Memory B cell (primary cell): ENCODE results near the gene MSANTD2.

Source experiments
- ATAC-seq: fragments of 150-1000 bp; cut with Tn5 transposase; 2 replicates; pipeline ENCODE4 v1.10.0; 2021; ENCODE audit warnings: low read depth, mild to moderate bottlenecking, moderate library complexity
- DNase-seq, 2 donors: peaks; one replicate each; pipeline ENCODE4 v3.0.0; 2022; ENCODE audit warnings: low spot score in 2 of 2
- H3K27ac Mint-ChIP-seq: one replicate; pipeline ENCODE4 v1.8.0; 2022; ENCODE audit warnings: mild to moderate bottlenecking, moderate library complexity, mixed read lengths
- H3K27me3 Mint-ChIP-seq: one replicate; pipeline ENCODE4 v1.8.0; 2022; ENCODE audit warnings: mixed read lengths
- H3K36me3 Mint-ChIP-seq: one replicate; pipeline ENCODE4 v1.8.0; 2022; ENCODE audit warnings: mild to moderate bottlenecking, mixed read lengths
- H3K4me1 Mint-ChIP-seq: one replicate; pipeline ENCODE4 v1.8.0; 2022; ENCODE audit warnings: mixed read lengths
- H3K4me3 Mint-ChIP-seq: one replicate; pipeline ENCODE4 v1.8.0; 2022; ENCODE audit warnings: mild to moderate bottlenecking, moderate library complexity, mixed read lengths
- H3K9me3 Mint-ChIP-seq: one replicate; pipeline ENCODE4 v1.8.0; 2022; ENCODE audit warnings: mixed read lengths

MSANTD2 gene

GRCh38 chr11:124800226-124800929, at the start of gene MSANTD2:
Gene MSANTD2, minus strand, starts transcription at chr11:124800406. Its CDS starts 26 bp downstream, at chr11:124800380.
- Mint-ChIP-seq H3K27me3 (no peaks in the 10 kb centered on the region), H3K36me3 (peaks cover 8% of the 10 kb centered on the region)

GRCh38 chr11:124846070-124846673, 46.0 kb upstream of the MSANTD2 start:
- Mint-ChIP-seq H3K4me3 (no peak overlapping the region), H3K4me1 (no peaks in the 10 kb centered on the region), H3K27ac (no peak overlapping the region), H3K27me3 (peaks cover 46% of the 10 kb centered on the region), H3K36me3 (no peaks in the 10 kb centered on the region), H3K9me3 (no peaks in the 10 kb centered on the region)
- ATAC-seq (no peak), DNase-seq (no peak)

More at GRCh38 chr11:124800226-124800929, at the start of gene MSANTD2:
- Mint-ChIP-seq H3K4me3 (peak within 1 kb of the TSS; percentile 88), H3K27ac (peak within 1 kb of the TSS; percentile 87), H3K4me1 (peaks cover 11% of the 10 kb centered on the region), H3K9me3 (no peaks in the 10 kb centered on the region)
- ATAC-seq (peak; percentile 84), DNase-seq (peak; percentile 71 to 80)

- Mint-ChIP-seq H3K4me1 (peaks cover 3% of the 10 kb centered on the region), H3K36me3 (no peaks in the 10 kb centered on the region), H3K4me3 (no peak overlapping the region), H3K9me3 (no peaks in the 10 kb centered on the region), H3K27me3 (peaks cover 47% of the 10 kb centered on the region), H3K27ac (no peak overlapping the region)
- ATAC-seq (no peak), DNase-seq (no peak)
These were observed 44.5 kb upstream of the MSANTD2 start for GRCh38 chr11:124844664-124845079.

- ATAC-seq (no peak), DNase-seq (no peak)
- no peak overlapping the region for H3K27ac Mint-ChIP-seq
- H3K36me3 Mint-ChIP-seq: no peaks in the 10 kb centered on the region
- H3K4me1 Mint-ChIP-seq: peaks cover 3% of the 10 kb centered on the region
- peaks cover 48% of the 10 kb centered on the region for H3K27me3 Mint-ChIP-seq
- H3K4me3 Mint-ChIP-seq: no peak overlapping the region
- H3K9me3 Mint-ChIP-seq: no peaks in the 10 kb centered on the region
These were observed 43.4 kb upstream of the MSANTD2 start for GRCh38 chr11:124843616-124843910.

- ATAC-seq (no peak), DNase-seq (no peak)
- H3K4me3 Mint-ChIP-seq: no peak overlapping the region
- H3K9me3 Mint-ChIP-seq: no peaks in the 10 kb centered on the region
- H3K36me3 Mint-ChIP-seq: no peaks in the 10 kb centered on the region
- peaks cover 3% of the 10 kb centered on the region for H3K4me1 Mint-ChIP-seq
- peaks cover 44% of the 10 kb centered on the region for H3K27me3 Mint-ChIP-seq
- H3K27ac Mint-ChIP-seq: no peak overlapping the region
These were observed 42.1 kb upstream of the MSANTD2 start for GRCh38 chr11:124842305-124842704.

- no peaks in the 10 kb centered on the region for H3K9me3 Mint-ChIP-seq
- peaks cover 44% of the 10 kb centered on the region for H3K27me3 Mint-ChIP-seq
- DNase-seq (no peak), ATAC-seq (no peak)
- H3K4me3 Mint-ChIP-seq: no peak overlapping the region
- no peak overlapping the region for H3K27ac Mint-ChIP-seq
- peaks cover 3% of the 10 kb centered on the region for H3K4me1 Mint-ChIP-seq
- no peaks in the 10 kb centered on the region for H3K36me3 Mint-ChIP-seq
These were observed 41.6 kb upstream of the MSANTD2 start for GRCh38 chr11:124841840-124842239.

GRCh38 chr11:124841201-124841600, 41.0 kb upstream of the MSANTD2 start:
- peaks cover 44% of the 10 kb centered on the region for H3K27me3 Mint-ChIP-seq
- no peaks in the 10 kb centered on the region for H3K9me3 Mint-ChIP-seq
- DNase-seq (no peak), ATAC-seq (no peak)
- no peak overlapping the region for H3K4me3 Mint-ChIP-seq
- H3K36me3 Mint-ChIP-seq: no peaks in the 10 kb centered on the region
- no peak overlapping the region for H3K27ac Mint-ChIP-seq
- peaks cover 5% of the 10 kb centered on the region for H3K4me1 Mint-ChIP-seq

- peaks cover 44% of the 10 kb centered on the region for H3K27me3 Mint-ChIP-seq
- DNase-seq: no peak
- H3K36me3 Mint-ChIP-seq: no peaks in the 10 kb centered on the region
- H3K4me3 Mint-ChIP-seq: no peak overlapping the region
- H3K9me3 Mint-ChIP-seq: no peaks in the 10 kb centered on the region
- ATAC-seq: no peak
- peaks cover 6% of the 10 kb centered on the region for H3K4me1 Mint-ChIP-seq
- H3K27ac Mint-ChIP-seq: no peak overlapping the region
These were observed 40.5 kb upstream of the MSANTD2 start for GRCh38 chr11:124840666-124841065.

- ATAC-seq (no peak), DNase-seq (no peak)
- no peaks in the 10 kb centered on the region for H3K36me3 Mint-ChIP-seq
- peaks cover 42% of the 10 kb centered on the region for H3K27me3 Mint-ChIP-seq
- peak overlapping the region; percentile 33 for H3K4me3 Mint-ChIP-seq
- no peaks in the 10 kb centered on the region for H3K9me3 Mint-ChIP-seq
- peaks cover 6% of the 10 kb centered on the region for H3K4me1 Mint-ChIP-seq
- no peak overlapping the region for H3K27ac Mint-ChIP-seq
These were observed 39.9 kb upstream of the MSANTD2 start for GRCh38 chr11:124839972-124840621.

GRCh38 chr11:124839128-124839971, 39.1 kb upstream of the MSANTD2 start:
- Mint-ChIP-seq H3K27me3 (peaks cover 34% of the 10 kb centered on the region), H3K36me3 (no peaks in the 10 kb centered on the region), H3K27ac (no peak overlapping the region), H3K9me3 (no peaks in the 10 kb centered on the region), H3K4me1 (peaks cover 6% of the 10 kb centered on the region), H3K4me3 (peak overlapping the region; percentile 63)
- DNase-seq (no peak), ATAC-seq (peak; percentile 7)

GRCh38 chr11:124838805-124839127, 38.6 kb upstream of the MSANTD2 start:
- DNase-seq: no peak
- H3K4me3 Mint-ChIP-seq: peak overlapping the region; percentile 63

GRCh38 chr11:124837491-124837856, 37.3 kb upstream of the MSANTD2 start:
- DNase-seq (no peak), ATAC-seq (no peak)
- Mint-ChIP-seq H3K9me3 (no peaks in the 10 kb centered on the region), H3K36me3 (no peaks in the 10 kb centered on the region), H3K4me3 (no peak overlapping the region), H3K27ac (no peak overlapping the region), H3K27me3 (peaks cover 29% of the 10 kb centered on the region), H3K4me1 (peaks cover 6% of the 10 kb centered on the region)

More at GRCh38 chr11:124838805-124839127, 38.6 kb upstream of the MSANTD2 start:
- Mint-ChIP-seq H3K9me3 (no peaks in the 10 kb centered on the region), H3K27me3 (peaks cover 31% of the 10 kb centered on the region), H3K4me1 (peaks cover 6% of the 10 kb centered on the region), H3K36me3 (no peaks in the 10 kb centered on the region), H3K27ac (no peak overlapping the region)
- ATAC-seq: no peak

GRCh38 chr11:124835918-124836317, 35.7 kb upstream of the MSANTD2 start:
- no peak for ATAC-seq
- peak overlapping the region; percentile 82 for H3K4me3 Mint-ChIP-seq
- H3K27me3 Mint-ChIP-seq: peaks cover 25% of the 10 kb centered on the region

More at GRCh38 chr11:124835918-124836317, 35.7 kb upstream of the MSANTD2 start:
- Mint-ChIP-seq H3K27ac (no peak overlapping the region), H3K9me3 (no peaks in the 10 kb centered on the region), H3K36me3 (no peaks in the 10 kb centered on the region), H3K4me1 (peaks cover 6% of the 10 kb centered on the region)
- DNase-seq: no peak
